CD14-positive monocyte (primary cell): ENCODE measurements around the gene PPARGC1A. TPM values are rescaled to one million over a fixed set of nuclear protein-coding genes. Genes with fewer than 3 reads are reported as not detected.

Experiments
- DNase-seq, 3 donors: peaks; one replicate each; pipeline ENCODE4 v3.0.0-alpha.2; 2011 to 2022
- H2AFZ ChIP-seq: 2 replicates; pipeline ENCODE4 v1.6.0; 2012; ENCODE audit warnings: mild to moderate bottlenecking, low read depth, low read length, inconsistent platforms; ENCODE audit not compliant: insufficient read depth, poor library complexity, severe bottlenecking
- H3K27ac ChIP-seq, 2 donors: 1 replicate in 1 of 2; 2 replicates in 1 of 2; pipeline ENCODE4 v1.5.1; 2012 to 2013; ENCODE audit warnings: low read length in 2 of 2, control low read depth in 1 of 2, inconsistent platforms in 1 of 2, low read depth in 1 of 2, mild to moderate bottlenecking in 1 of 2
- H3K27me3 ChIP-seq, 2 donors: one replicate each; pipeline versions ENCODE4 v1.6.0 to v1.6.1; 2011 to 2013; ENCODE audit warnings: low read length in 2 of 2; ENCODE audit not compliant: control insufficient read depth in 2 of 2, insufficient read depth in 2 of 2
- H3K36me3 ChIP-seq, 2 donors: replicated peaks in 1 of 2; 1 replicate in 1 of 2; 2 replicates in 1 of 2; pipeline versions ENCODE4 v1.5.1 to v1.6.1; 2012 to 2013; ENCODE audit warnings: low read length in 2 of 2, control low read depth in 1 of 2, inconsistent platforms in 1 of 2, mild to moderate bottlenecking in 1 of 2; ENCODE audit not compliant: insufficient read depth in 2 of 2, control insufficient read depth in 1 of 2
- H3K4me1 ChIP-seq, 2 donors: 1 replicate in 1 of 2; 2 replicates in 1 of 2; pipeline versions ENCODE4 v1.5.1 to v1.6.1; 2012 to 2013; ENCODE audit warnings: low read length in 2 of 2, control low read depth in 1 of 2, inconsistent platforms in 1 of 2, mild to moderate bottlenecking in 1 of 2, moderate library complexity in 1 of 2; ENCODE audit not compliant: insufficient read depth in 2 of 2, control insufficient read depth in 1 of 2
- H3K4me2 ChIP-seq: replicated peaks from 2 replicates; pipeline ENCODE3; 2012; ENCODE audit warnings: low read length, moderate library complexity, mild to moderate bottlenecking; ENCODE audit not compliant: poor library complexity, severe bottlenecking; ENCODE audit errors: extremely low read depth
- H3K4me3 ChIP-seq, 3 experiments: fragments of 200-600 bp in 1 of 3; sonication (generic) in 1 of 3; replicated peaks in 1 of 3; 1 replicate in 2 of 3; 2 replicates in 1 of 3; pipeline ENCODE4 v1.5.1; 2011 to 2013; ENCODE audit warnings: low read length in 3 of 3, mild to moderate bottlenecking in 3 of 3, control low read depth in 2 of 3, low read depth in 2 of 3, inconsistent platforms in 1 of 3, moderate library complexity in 1 of 3
- H3K79me2 ChIP-seq: 2 replicates; pipeline ENCODE4 v1.6.0; 2012; ENCODE audit warnings: mild to moderate bottlenecking, control low read depth, inconsistent platforms, low read length, moderate library complexity; ENCODE audit not compliant: insufficient read depth
- H3K9ac ChIP-seq: 2 replicates; pipeline ENCODE4 v1.6.0; 2017; ENCODE audit warnings: low read length, mild to moderate bottlenecking; ENCODE audit not compliant: insufficient read depth, poor library complexity, severe bottlenecking
- H3K9me3 ChIP-seq, 2 donors: replicated peaks in 1 of 2; 1 replicate in 1 of 2; 2 replicates in 1 of 2; pipeline versions ENCODE4 v1.5.1 to v1.6.1; 2012 to 2013; ENCODE audit warnings: low read length in 2 of 2, control low read depth in 1 of 2; ENCODE audit not compliant: control insufficient read depth in 1 of 2, insufficient read depth in 1 of 2
- H4K20me1 ChIP-seq: 2 replicates; pipeline ENCODE4 v1.6.0; 2012; ENCODE audit warnings: mild to moderate bottlenecking, low read length, control low read depth, moderate library complexity; ENCODE audit not compliant: insufficient read depth
- H3K27ac Mint-ChIP-seq, 7 donors: one replicate each; pipeline ENCODE4 v1.8.0; 2020; ENCODE audit warnings: mild to moderate bottlenecking in 7 of 7, mixed read lengths in 7 of 7, moderate library complexity in 6 of 7, inconsistent platforms in 2 of 7
- H3K27me3 Mint-ChIP-seq, 3 donors: one replicate each; pipeline ENCODE4 v1.8.0; 2021 to 2022; ENCODE audit warnings: low read depth in 3 of 3, mild to moderate bottlenecking in 3 of 3, mixed read lengths in 3 of 3, moderate library complexity in 3 of 3, inconsistent platforms in 1 of 3
- H3K36me3 Mint-ChIP-seq, 2 donors: one replicate each; pipeline ENCODE4 v1.8.0; 2020; ENCODE audit warnings: mixed read lengths in 2 of 2, inconsistent platforms in 1 of 2, mild to moderate bottlenecking in 1 of 2
- H3K4me1 Mint-ChIP-seq: one replicate; pipeline ENCODE4 v1.8.0; 2020; ENCODE audit warnings: mild to moderate bottlenecking, mixed read lengths
- H3K4me3 Mint-ChIP-seq, 2 donors: one replicate each; pipeline ENCODE4 v1.8.0; 2020; ENCODE audit warnings: mild to moderate bottlenecking in 2 of 2, mixed read lengths in 2 of 2, moderate library complexity in 1 of 2
- H3K9me3 Mint-ChIP-seq, 7 donors: one replicate each; pipeline ENCODE4 v1.8.0; 2020 to 2022; ENCODE audit warnings: mixed read lengths in 7 of 7, mild to moderate bottlenecking in 6 of 7, moderate library complexity in 6 of 7, inconsistent platforms in 2 of 7
- CTCF ChIP-seq: fragments of 200-600 bp; IDR thresholded peaks from one replicate; pipeline ENCODE4 v1.8.0; 2022; ENCODE audit warnings: antibody characterized with exemption, mild to moderate bottlenecking
- WGBS: methylation state at CpG from one replicate; pipeline ENCODE4 v1.1.5; 2013; ENCODE audit warnings: missing lambda C conversion rate; ENCODE audit not compliant: insufficient coverage; 5-methylcytosine and 5-hydroxymethylcytosine counted together
- intact Hi-C, 2 donors: fragments of 100-400 bp; cut with micrococcal nuclease; formaldehyde crosslinking; loops; one replicate each; pipeline versions ENCODE4 v1.15.0 to v1.15.1; 2023
- polyA plus RNA-seq, 3 donors: library from polyadenylated mRNA; depleted of rRNA in 1 of 3; unstranded in 2 of 3; stranded (reverse) in 1 of 3; fragments of 300-500 nt in 2 of 3; fragments of >200 nt in 1 of 3; fragmentation: Illumina TruSeq in 2 of 3; gene quantifications; 1 replicate in 2 of 3; 2 replicates in 1 of 3; pipeline ENCODE4 v1.2.3, GENCODE V29; 2012 to 2021

Gene PPARGC1A
- polyA plus RNA-seq, 3 donors: 0.58 to 1.1 (median 0.79) TPM

GRCh38 chr4:23773884-23774636, 115.8 kb downstream of the PPARGC1A start:
- Mint-ChIP-seq H3K4me1 (no peaks in the 10 kb centered on the region), H3K9me3 (peaks cover 0 to 5% (median 0%) of the 10 kb centered on the region in 7 donors), H3K27me3 (peaks cover 2 to 5% (median 3%) of the 10 kb centered on the region in 3 donors), H3K4me3 (no peak overlapping the region), H3K36me3 (no peaks in the 10 kb centered on the region), H3K27ac (no peak overlapping the region)
- no peak overlapping the region for H3K4me2 ChIP-seq
- no peaks in the 10 kb centered on the region for H3K36me3 ChIP-seq
- H3K27ac ChIP-seq: no peak overlapping the region
- H2AFZ ChIP-seq: no peak overlapping the region
- intact Hi-C loops: no loop called here
- 83% methylated on average over 1 of the region's 2 CpGs for WGBS
- DNase-seq: no peak
- no peak for TF ChIP-seq CTCF
- H3K9me3 ChIP-seq: no peaks in the 10 kb centered on the region
- no peaks in the 10 kb centered on the region for H3K79me2 ChIP-seq
- no peaks in the 10 kb centered on the region for H3K27me3 ChIP-seq
- no peak overlapping the region for H3K4me3 ChIP-seq
- H4K20me1 ChIP-seq: no peaks in the 10 kb centered on the region
- no peaks in the 10 kb centered on the region for H3K4me1 ChIP-seq
- H3K9ac ChIP-seq: no peak overlapping the region

- Histone ChIP-seq H3K9ac (no peak overlapping the region), H3K36me3 (no peaks in the 10 kb centered on the region), H3K79me2 (no peaks in the 10 kb centered on the region), H3K4me3 (no peak overlapping the region), H2AFZ (no peak overlapping the region), H3K4me1 (no peaks in the 10 kb centered on the region), H3K27ac (no peak overlapping the region), H3K9me3 (no peaks in the 10 kb centered on the region), H3K27me3 (no peaks in the 10 kb centered on the region), H4K20me1 (no peaks in the 10 kb centered on the region), H3K4me2 (no peak overlapping the region)
- no peak for DNase-seq
- TF ChIP-seq CTCF: no peak
- intact Hi-C loops: no loop called here
- Mint-ChIP-seq H3K4me1 (no peaks in the 10 kb centered on the region), H3K27me3 (peaks cover 1 to 5% (median 2%) of the 10 kb centered on the region in 3 donors), H3K9me3 (no peaks in the 10 kb centered on the region), H3K4me3 (no peak overlapping the region), H3K36me3 (no peaks in the 10 kb centered on the region), H3K27ac (no peak overlapping the region)
- no CpG with 5 or more reads among the region's 1 CpG for WGBS
These were observed 119.8 kb downstream of the PPARGC1A start for GRCh38 chr4:23770011-23770410.
